Smooth muscle cell (in vitro differentiated cells): ENCODE data around the gene LEMD3. TPM values are rescaled to one million over a fixed set of nuclear protein-coding genes. Genes with fewer than 3 reads are reported as not detected.

Experiments
- DNase-seq: peaks from one replicate; lab custom pipeline; 2025; ENCODE audit not compliant: unreplicated experiment; lab: John Stamatoyannopoulos, UW
- H2AFZ ChIP-seq: fragments of 200-600 bp; sonication (generic); 2 replicates; pipeline ENCODE4 v1.6.0; 2016; ENCODE audit warnings: antibody characterized with exemption, low read depth, mild to moderate bottlenecking
- H3F3A ChIP-seq: fragments of 200-600 bp; sonication (generic); 2 replicates; pipeline ENCODE4 v1.6.0; 2017; ENCODE audit warnings: antibody characterized with exemption, low read depth
- H3K27ac ChIP-seq: fragments of 200-600 bp; sonication (generic); 2 replicates; pipeline ENCODE4 v1.5.1; 2016; ENCODE audit warnings: low read depth, mild to moderate bottlenecking
- H3K27me3 ChIP-seq: fragments of 200-600 bp; sonication (generic); 2 replicates; pipeline ENCODE4 v1.6.1; 2016; ENCODE audit warnings: low read depth, mild to moderate bottlenecking
- H3K36me3 ChIP-seq: fragments of 200-600 bp; sonication (generic); 2 replicates; pipeline ENCODE4 v1.5.1; 2016; ENCODE audit warnings: low read depth
- H3K4me1 ChIP-seq: fragments of 200-600 bp; sonication (generic); 2 replicates; pipeline ENCODE4 v1.5.1; 2016; ENCODE audit warnings: low read depth
- H3K4me2 ChIP-seq: fragments of 200-600 bp; sonication (generic); 2 replicates; pipeline ENCODE4 v1.6.0; 2016; ENCODE audit warnings: mild to moderate bottlenecking
- H3K4me3 ChIP-seq: fragments of 200-600 bp; sonication (generic); 2 replicates; pipeline ENCODE4 v1.5.1; 2016; ENCODE audit warnings: mild to moderate bottlenecking
- H3K79me2 ChIP-seq: fragments of 200-600 bp; sonication (generic); 2 replicates; pipeline ENCODE4 v1.6.0; 2016; ENCODE audit warnings: low read depth, mild to moderate bottlenecking
- H3K9ac ChIP-seq: fragments of 200-600 bp; sonication (generic); 2 replicates; pipeline ENCODE4 v1.6.0; 2016; ENCODE audit warnings: low read depth
- H3K9me3 ChIP-seq: fragments of 200-600 bp; sonication (generic); replicated peaks from 2 replicates; pipeline ENCODE4 v1.5.1; 2016; ENCODE audit warnings: low read depth
- H4K20me1 ChIP-seq: fragments of 200-600 bp; sonication (generic); 2 replicates; pipeline ENCODE4 v1.6.0; 2016; ENCODE audit warnings: low read depth
- CTCF ChIP-seq: fragments of 200-600 bp; sonication (generic); IDR thresholded peaks from 2 replicates; pipeline ENCODE4 v1.5.1; 2017; ENCODE audit warnings: borderline replicate concordance, mild to moderate bottlenecking, antibody characterized with exemption; ENCODE audit not compliant: insufficient read depth, poor library complexity, severe bottlenecking
- WGBS: methylation state at CpG from one replicate; pipeline ENCODE4 v1.1.7; 2016; ENCODE audit warnings: low lambda C conversion rate; 5-methylcytosine and 5-hydroxymethylcytosine counted together
- polyA plus RNA-seq: library from polyadenylated mRNA; unstranded; fragments of >200 nt; fragmentation: Nextera tagmentation; extraction: Ambion mirVana; gene quantifications from 2 replicates; pipeline ENCODE4 v1.2.1, GENCODE V29; 2016
- total RNA-seq: library from RNA; depleted of rRNA; stranded (reverse); fragments of >200 nt; gene quantifications from 2 replicates; pipeline ENCODE4 v1.2.3, GENCODE V29; 2014

The LEMD3 gene
- total and polyA plus RNA-seq, 2 experiments from 2014 or later, result 14.8 to 55.1 TPM

- Histone ChIP-seq H3K36me3 (no peaks in the 10 kb centered on the region), H3K4me1 (no peaks in the 10 kb centered on the region), H3K4me2 (no peak overlapping the region), H3F3A (no peaks in the 10 kb centered on the region), H3K27me3 (no peaks in the 10 kb centered on the region), H3K9ac (no peak overlapping the region), H4K20me1 (no peaks in the 10 kb centered on the region), H2AFZ (no peak overlapping the region), H3K4me3 (no peak overlapping the region), H3K9me3 (no peaks in the 10 kb centered on the region), H3K79me2 (no peaks in the 10 kb centered on the region), H3K27ac (no peak overlapping the region)
- no peak for DNase-seq
- WGBS, result 100% methylated on average over 1 of the region's 1 CpG
- TF ChIP-seq CTCF, result no peak
Observed at GRCh38 chr12:65269603-65270002, 100.2 kb downstream of the LEMD3 start.

- Histone ChIP-seq H3K9ac (no peak overlapping the region), H3K27ac (no peak overlapping the region), H3F3A (no peaks in the 10 kb centered on the region), H3K4me1 (peaks cover 2% of the 10 kb centered on the region), H3K4me2 (no peak overlapping the region), H3K36me3 (no peaks in the 10 kb centered on the region), H3K79me2 (peaks cover 11% of the 10 kb centered on the region), H3K4me3 (no peak overlapping the region), H4K20me1 (peaks cover 2% of the 10 kb centered on the region), H2AFZ (no peak overlapping the region), H3K27me3 (no peaks in the 10 kb centered on the region), H3K9me3 (no peaks in the 10 kb centered on the region)
- TF ChIP-seq CTCF, result no peak
- DNase-seq, result no peak
- WGBS, result 91% methylated on average over 7 of the region's 7 CpGs
Observed at GRCh38 chr12:65274602-65275272, 105.4 kb downstream of the LEMD3 start.

- Histone ChIP-seq H4K20me1 (peaks cover 11% of the 10 kb centered on the region), H3K27ac (no peak overlapping the region), H3F3A (no peaks in the 10 kb centered on the region), H3K79me2 (peaks cover 20% of the 10 kb centered on the region), H3K9ac (no peak overlapping the region), H3K4me3 (no peak overlapping the region), H2AFZ (no peak overlapping the region), H3K36me3 (no peaks in the 10 kb centered on the region), H3K4me2 (no peak overlapping the region), H3K9me3 (no peaks in the 10 kb centered on the region), H3K27me3 (no peaks in the 10 kb centered on the region), H3K4me1 (peaks cover 6% of the 10 kb centered on the region)
- 87% methylated on average over 3 of the region's 3 CpGs for WGBS
- TF ChIP-seq CTCF, result no peak
- DNase-seq, result no peak
Observed at GRCh38 chr12:65275627-65276026, 106.2 kb downstream of the LEMD3 start.
